Stimulated activated CD4-positive, alpha-beta T cell treated with anti-CD3 and anti-CD28 coated beads, Interleukin-4, amount 100 ng/mL, for 48 hours (primary cell): ENCODE results near the gene C1QBP.
"Not testable (repeated sequence)": the region's sequence is repeated elsewhere in the genome, so short reads cannot be mapped to it uniquely, and the experiment has no call there.

Experiments used
- DNase-seq, 2 donors: peaks; one replicate each; pipeline ENCODE4 v3.0.0-alpha.2; 2020; ENCODE audit warnings: low read depth in 2 of 2

Gene C1QBP

GRCh38 chr17:5438716-5439445 is at the start of gene C1QBP:
TSS of gene C1QBP (minus strand) at chr17:5439155. CDS start at chr17:5439073, 82 bp downstream.
- DNase-seq, result peak; percentile 86 to 90

- DNase-seq, result no peak
These were observed 49.8 kb upstream of the C1QBP start for GRCh38 chr17:5488752-5489151.

- DNase-seq, result peak; percentile 94 to 98
These were observed 47.5 kb upstream of the C1QBP start, which contains the start of gene MIS12 for GRCh38 chr17:5486206-5487124. TSS of gene MIS12 (plus strand) at chr17:5486566. CDS start at chr17:5488863, 2,297 bp downstream.

GRCh38 chr17:5485270-5486205 is 46.6 kb upstream of the C1QBP start, which contains the start of gene DERL2:
TSS of gene DERL2 (minus strand) at chr17:5486178. CDS start at chr17:5486161, 17 bp downstream.
- DNase-seq, result no peak

- no peak for DNase-seq
These were observed 42.5 kb upstream of the C1QBP start for GRCh38 chr17:5481451-5481850.

GRCh38 chr17:5480962-5481361 is 42.0 kb upstream of the C1QBP start:
- no peak for DNase-seq

GRCh38 chr17:5478992-5479391 is 40.0 kb upstream of the C1QBP start:
- no peak for DNase-seq

- no peak for DNase-seq
These were observed 35.0 kb upstream of the C1QBP start for GRCh38 chr17:5473906-5474305.

GRCh38 chr17:5472511-5472910 is 33.6 kb upstream of the C1QBP start:
- DNase-seq, result no peak

GRCh38 chr17:5468075-5468473 is 29.1 kb upstream of the C1QBP start:
- no peak for DNase-seq

- no peak for DNase-seq
These were observed 28.5 kb upstream of the C1QBP start for GRCh38 chr17:5467416-5467815.

- no peak for DNase-seq
These were observed 27.3 kb upstream of the C1QBP start for GRCh38 chr17:5466295-5466694.

- DNase-seq, result no peak
These were observed 26.0 kb upstream of the C1QBP start for GRCh38 chr17:5464717-5465507.

GRCh38 chr17:5446786-5447185 is 7.8 kb upstream of the C1QBP start:
- DNase-seq, result no peak

GRCh38 chr17:5444209-5444608 is 5.3 kb upstream of the C1QBP start:
- DNase-seq, result no peak

- DNase-seq, result no peak
These were observed 4.8 kb upstream of the C1QBP start for GRCh38 chr17:5443728-5444127.

GRCh38 chr17:5439446-5439764 is 450 bp upstream of the C1QBP start:
- no peak for DNase-seq

GRCh38 chr17:5437721-5438317 is 1.1 kb downstream of the C1QBP start:
- no peak for DNase-seq

- DNase-seq, result not testable (repeated sequence)
These were observed 3.1 kb downstream of the C1QBP start for GRCh38 chr17:5435781-5436315.

GRCh38 chr17:5434984-5435383 is 4.0 kb downstream of the C1QBP start:
- DNase-seq, result no peak
